Measurements from ENCODE around the gene PSME1.

PSME1 gene

DNA sequence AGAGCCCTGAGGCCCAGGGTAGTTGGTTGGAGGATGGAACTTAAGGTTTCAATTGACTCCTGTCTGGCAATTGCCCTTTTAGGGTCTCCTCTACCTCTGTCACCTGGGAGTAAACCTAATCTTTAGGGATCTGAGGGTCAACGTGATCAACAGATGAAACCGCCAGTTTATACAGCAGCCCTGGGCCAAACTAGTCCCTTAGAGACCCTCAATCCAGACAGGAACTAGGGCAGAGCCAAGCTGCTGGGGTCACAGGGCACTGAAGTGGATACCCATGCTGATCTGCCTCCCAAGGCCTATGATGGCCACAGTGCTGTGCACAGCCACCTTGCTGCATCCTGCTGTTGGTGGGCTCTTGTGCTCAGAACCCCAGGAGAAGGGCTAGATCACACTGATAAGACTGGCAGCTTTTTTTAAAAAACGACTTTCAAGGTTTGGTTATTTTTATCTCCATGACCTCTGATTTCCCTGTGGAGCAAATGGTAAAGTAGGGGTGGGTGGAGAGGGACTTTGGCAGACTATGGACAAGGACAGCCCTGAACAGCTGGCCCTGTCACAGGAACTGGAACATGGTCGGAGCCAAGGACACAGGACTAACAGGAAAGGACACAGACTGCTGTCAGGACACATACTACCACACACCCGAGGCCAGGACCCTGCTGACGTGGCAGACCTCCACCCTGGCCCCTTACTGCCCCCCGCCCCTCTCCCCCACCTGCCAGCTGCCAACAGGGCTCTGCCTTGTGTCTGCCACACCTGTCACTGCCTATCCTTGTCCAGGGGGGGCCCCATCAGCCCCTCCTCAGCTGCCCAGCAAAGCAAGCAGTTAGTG lies 5.1 kb upstream of the PSME1 start:
- DNase-seq = no peak

GRCh38 chr14:24131549-24131966 lies 4.4 kb upstream of the PSME1 start:
- no peak for DNase-seq

DNA sequence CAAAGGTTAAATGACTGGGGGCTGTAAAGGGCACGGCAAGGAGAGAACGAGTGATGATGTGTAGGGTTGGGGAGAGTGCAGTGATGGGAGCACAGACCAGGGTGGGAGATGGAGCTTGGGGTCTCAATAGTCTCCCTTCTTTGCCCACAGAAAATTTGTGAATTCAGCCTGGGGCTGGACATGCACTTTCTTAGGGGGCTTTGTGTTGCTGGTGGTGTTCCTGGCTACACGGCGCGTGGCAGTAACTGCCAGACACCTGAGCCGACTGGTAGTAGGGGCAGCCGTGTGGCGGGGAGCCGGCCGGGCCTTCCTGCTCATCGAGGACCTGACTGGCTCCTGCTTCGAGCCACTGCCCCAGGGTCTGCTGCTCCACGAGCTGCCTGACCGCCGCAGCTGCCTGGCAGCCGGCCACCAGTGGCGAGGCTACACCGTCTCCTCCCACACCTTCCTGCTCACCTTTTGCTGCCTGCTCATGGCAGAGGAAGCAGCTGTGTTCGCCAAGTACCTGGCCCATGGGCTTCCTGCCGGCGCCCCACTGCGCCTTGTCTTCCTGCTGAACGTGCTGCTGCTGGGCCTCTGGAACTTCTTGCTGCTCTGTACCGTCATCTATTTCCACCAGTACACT lies 3.8 kb upstream of the PSME1 start:
- DNase-seq = peak; percentile 45

DNA sequence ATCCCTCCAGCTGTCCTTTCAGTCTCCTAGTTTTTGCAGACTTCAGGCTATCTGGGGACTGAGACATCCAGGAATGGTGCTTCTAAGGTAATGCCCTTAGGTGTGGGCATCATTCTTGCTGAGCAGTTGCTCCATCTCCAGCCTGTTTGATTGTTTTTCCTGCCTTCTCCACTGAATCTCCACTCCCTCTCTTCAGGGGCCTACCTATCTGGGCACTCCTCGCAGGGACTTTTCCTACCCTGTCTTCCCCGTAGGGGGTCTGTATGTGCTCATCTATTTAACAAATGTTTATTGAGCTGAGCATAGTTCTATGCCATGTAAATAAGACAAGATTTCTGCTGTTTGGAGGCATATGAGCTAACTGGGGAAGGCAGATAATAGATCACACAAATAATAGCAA lies 3.0 kb upstream of the PSME1 start:
- no peak for DNase-seq

GRCh38 chr14:24133735-24134134 lies 2.3 kb upstream of the PSME1 start:
- no peak for DNase-seq

- DNase-seq = peak; percentile 43
These were observed 485 bp upstream of the PSME1 start for GRCh38 chr14:24135584-24135833.

GRCh38 chr14:24136684-24137528 lies 912 bp downstream of the PSME1 start:
- DNase-seq = peak; percentile 49

DNA sequence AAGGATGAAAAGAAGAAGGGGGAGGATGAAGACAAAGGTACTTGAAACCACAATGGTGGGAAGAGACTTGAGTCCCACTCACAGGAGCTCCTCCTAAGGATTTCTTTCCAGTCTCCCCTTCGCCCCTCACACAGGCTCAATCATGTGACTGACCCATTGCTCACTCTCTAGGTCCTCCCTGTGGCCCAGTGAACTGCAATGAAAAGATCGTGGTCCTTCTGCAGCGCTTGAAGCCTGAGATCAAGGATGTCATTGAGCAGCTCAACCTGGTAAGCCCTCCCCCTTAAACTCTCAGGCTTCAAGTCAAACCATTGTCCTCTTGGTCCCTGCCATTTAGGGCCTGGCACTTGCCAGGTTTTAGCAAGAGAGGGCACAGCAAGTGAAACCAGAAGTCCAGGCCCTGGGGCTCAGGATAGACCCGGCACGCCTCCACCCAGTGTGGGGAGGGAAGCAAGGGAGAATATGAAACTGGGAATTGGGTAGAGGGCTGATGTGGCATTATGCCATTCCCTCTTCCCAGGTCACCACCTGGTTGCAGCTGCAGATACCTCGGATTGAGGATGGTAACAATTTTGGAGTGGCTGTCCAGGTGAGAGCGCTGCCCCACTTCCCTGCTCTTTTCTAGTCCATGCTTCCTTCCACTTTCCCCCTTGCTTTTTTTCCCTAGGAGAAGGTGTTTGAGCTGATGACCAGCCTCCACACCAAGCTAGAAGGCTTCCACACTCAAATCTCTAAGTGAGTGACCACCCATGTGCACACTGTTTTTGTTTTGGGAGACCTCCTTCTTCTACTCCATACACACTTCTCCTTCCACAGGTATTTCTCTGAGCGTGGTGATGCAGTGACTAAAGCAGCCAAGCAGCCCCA lies 1.8 kb downstream of the PSME1 start:
- no peak for DNase-seq

DNA sequence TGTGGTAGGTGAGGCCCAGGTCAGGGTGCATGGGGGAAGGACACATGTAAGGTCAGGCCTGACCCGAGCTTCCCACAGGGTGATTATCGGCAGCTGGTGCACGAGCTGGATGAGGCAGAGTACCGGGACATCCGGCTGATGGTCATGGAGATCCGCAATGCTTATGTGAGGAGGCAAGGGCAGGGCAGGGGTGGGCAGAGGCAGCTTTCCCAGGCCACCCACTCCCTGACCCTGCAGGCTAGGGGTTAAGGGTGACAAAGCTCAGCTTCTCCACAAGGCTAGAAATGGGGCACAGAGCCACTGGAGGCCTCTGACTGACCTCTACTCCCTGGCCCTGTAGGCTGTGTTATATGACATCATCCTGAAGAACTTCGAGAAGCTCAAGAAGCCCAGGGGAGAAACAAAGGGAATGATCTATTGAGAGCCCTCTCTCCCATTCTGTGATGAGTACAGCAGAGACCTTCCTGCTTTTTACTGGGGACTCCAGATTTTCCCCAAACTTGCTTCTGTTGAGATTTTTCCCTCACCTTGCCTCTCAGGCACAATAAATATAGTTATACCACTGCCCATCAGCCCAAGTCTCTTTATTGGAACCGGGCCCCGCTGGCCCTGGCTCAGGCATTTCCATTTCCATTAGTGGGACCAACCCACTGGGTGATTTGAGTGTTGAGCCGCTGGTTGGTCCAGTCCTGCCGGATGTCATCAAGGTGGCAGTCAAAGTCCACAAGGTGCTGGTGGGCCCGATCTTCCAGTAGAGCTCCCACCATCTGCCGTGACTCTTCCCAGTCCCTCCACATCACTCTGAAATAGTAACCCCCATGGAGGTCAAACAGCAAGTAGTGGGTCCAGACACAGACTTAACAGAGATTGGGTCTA lies 2.6 kb downstream of the PSME1 start:
- DNase-seq = no peak

DNA sequence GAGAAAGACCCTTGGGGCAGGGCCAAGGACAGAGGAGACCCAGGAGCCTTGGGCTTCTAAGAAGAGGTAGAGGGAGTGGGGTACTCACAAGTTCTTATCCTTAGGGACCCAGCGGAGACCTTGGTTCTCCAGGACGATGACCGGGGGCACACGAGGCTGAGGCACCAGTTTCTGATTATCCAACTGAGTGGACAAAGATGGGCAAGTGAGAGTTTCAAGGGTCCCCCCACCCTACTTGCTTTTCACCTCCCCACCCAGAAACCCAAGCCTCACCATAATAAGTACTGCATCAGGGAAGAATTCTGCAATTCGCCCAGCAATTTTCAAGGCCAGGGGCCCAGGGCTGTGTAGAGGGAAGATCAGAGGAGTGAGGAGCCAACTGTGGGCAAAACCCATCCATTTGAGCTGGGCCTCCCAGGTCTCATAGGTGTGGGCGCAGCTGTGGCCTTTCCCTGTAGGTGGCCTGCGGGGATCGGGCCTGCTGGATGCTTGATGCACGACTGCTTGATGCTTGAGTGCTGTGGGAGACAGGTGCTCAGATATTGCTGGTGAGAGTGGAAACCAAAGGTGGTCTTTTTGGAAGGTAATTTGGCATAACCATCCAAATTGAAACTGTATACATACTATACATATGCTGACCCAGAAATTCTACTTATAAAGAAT lies 3.4 kb downstream of the PSME1 start:
- DNase-seq = peak; percentile 58

- peak; percentile 100 for DNase-seq
These were observed 5.3 kb downstream of the PSME1 start, which contains the start of gene EMC9 for GRCh38 chr14:24141097-24141880. TSS of gene EMC9 (minus strand) at chr14:24141591. CDS start at chr14:24141304, 287 bp downstream.

DNA sequence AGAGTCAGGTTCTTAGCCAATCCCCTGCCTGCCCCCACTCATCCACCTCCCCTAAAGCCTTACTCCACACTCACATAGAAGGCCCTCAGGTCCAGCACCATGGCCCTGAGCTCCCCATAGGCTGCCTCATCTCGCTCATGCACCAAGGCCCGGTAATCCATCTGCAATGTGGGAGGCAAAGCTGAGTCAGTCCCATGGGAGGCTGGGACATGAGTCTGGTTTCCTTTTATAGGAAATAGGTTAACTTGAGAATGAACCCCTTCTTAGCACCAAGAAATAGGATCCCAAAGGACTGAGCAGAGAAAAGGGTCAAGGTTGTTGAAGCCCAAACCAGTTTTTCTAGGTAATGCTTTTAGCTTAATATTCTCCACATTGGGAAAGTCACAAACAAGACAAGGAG lies 7.5 kb downstream of the PSME1 start:
- no peak for DNase-seq

DNA sequence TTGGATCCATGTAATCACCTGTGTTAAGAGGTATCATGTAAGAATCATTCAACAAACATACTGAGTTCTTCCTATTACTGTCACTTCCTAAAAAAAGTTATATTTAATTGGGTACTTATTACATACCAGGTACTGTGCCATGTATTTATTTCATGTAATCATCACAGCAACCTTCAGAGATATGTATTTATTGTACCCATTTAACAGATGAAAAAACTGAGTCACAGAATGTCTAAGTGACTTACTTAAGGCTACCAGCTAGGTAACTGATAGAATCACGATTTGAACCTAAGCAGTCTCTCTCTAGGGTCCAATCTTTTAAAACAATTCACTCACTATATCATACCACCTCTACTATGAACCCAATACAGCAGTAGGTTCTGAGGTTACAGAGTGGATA lies 8.5 kb downstream of the PSME1 start:
- DNase-seq = no peak

DNA sequence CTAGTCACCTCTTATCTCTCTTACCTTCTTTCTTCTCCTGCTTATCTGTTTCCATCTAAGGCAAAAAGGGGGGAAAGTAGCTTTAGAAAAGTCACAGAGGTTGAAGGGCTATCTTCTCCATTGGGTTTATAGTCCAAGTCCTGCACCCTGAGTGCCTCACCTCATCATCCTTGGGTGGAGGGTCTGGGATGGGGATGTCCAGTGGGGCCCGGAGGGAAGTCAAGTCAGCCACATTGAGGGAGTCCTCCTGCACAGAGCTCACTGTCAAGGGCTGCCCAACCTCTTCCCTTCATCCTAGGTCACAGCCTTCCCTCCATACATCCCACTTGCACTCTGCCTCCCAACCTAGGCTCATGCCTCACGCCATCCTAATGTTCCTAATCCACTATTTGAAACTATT lies 9.2 kb downstream of the PSME1 start:
- no peak for DNase-seq

- DNase-seq = no peak
These were observed 9.9 kb downstream of the PSME1 start for GRCh38 chr14:24145690-24146452.

GRCh38 chr14:24146453-24146977 lies 10.5 kb downstream of the PSME1 start, which contains the start of gene PSME2:
TSS of gene PSME2 (minus strand) at chr14:24146610. CDS start at chr14:24146581, 29 bp downstream.
- DNase-seq = peak; percentile 94

- DNase-seq = peak; percentile 98
These were observed 11.2 kb downstream of the PSME1 start, which contains the start of gene RNF31 for GRCh38 chr14:24146978-24147760. TSS of gene RNF31 (plus strand) at chr14:24147498. CDS start at chr14:24147699, 201 bp downstream.

All from stimulated activated CD8-positive, alpha-beta memory T cell treated with anti-CD3 and anti-CD28 coated beads, Interleukin-4, amount 100 ng/mL, for 48 hours (primary cell).